HEK293 (cell line): ENCODE data around the gene TSSK6.

Experiments used
- CTCF ChIP-seq: fragments of 450-650 bp; formaldehyde crosslinking; IDR thresholded peaks from 2 replicates; pipeline ENCODE4 v1.5.1; 2016; ENCODE audit warnings: missing biosample characterization, missing genetic modification characterization
- FEZF1 ChIP-seq: fragments of 450-650 bp; formaldehyde crosslinking; IDR thresholded peaks from 2 replicates; pipeline ENCODE4 v1.5.1; 2016; ENCODE audit warnings: missing biosample characterization, missing genetic modification characterization
- TCF7L2 ChIP-seq: IDR thresholded peaks from 2 replicates; pipeline ENCODE4 v1.6.1; 2011; ENCODE audit warnings: low read depth, mild to moderate bottlenecking, inconsistent platforms, low read length, moderate library complexity, borderline replicate concordance
- ZBTB11 ChIP-seq: fragments of 450-650 bp; formaldehyde crosslinking; conservative IDR thresholded peaks from 2 replicates; pipeline ENCODE4 v1.5.1; 2016; ENCODE audit warnings: low read depth, missing biosample characterization, missing genetic modification characterization
- ZNF138 ChIP-seq: fragments of 450-650 bp; formaldehyde crosslinking; IDR thresholded peaks from 2 replicates; pipeline ENCODE4 v1.5.1; 2016; ENCODE audit warnings: missing biosample characterization, missing genetic modification characterization, borderline replicate concordance
- ZNF280C ChIP-seq: fragments of 450-650 bp; formaldehyde crosslinking; IDR thresholded peaks from 2 replicates; pipeline ENCODE4 v1.5.1; 2016; ENCODE audit warnings: missing biosample characterization, missing genetic modification characterization
- ZNF302 ChIP-seq: fragments of 450-650 bp; formaldehyde crosslinking; IDR thresholded peaks from 2 replicates; pipeline ENCODE4 v1.5.1; 2016; ENCODE audit warnings: missing biosample characterization, missing genetic modification characterization, low read depth
- ZNF341 ChIP-seq: fragments of 450-650 bp; formaldehyde crosslinking; IDR thresholded peaks from 2 replicates; pipeline ENCODE4; 2016; ENCODE audit warnings: low read depth, missing biosample characterization, missing genetic modification characterization
- ZNF416 ChIP-seq: fragments of 450-650 bp; formaldehyde crosslinking; IDR thresholded peaks from 2 replicates; pipeline ENCODE4 v1.5.1; 2016; ENCODE audit warnings: missing biosample characterization, missing genetic modification characterization
- ZNF555 ChIP-seq: fragments of 450-650 bp; formaldehyde crosslinking; conservative IDR thresholded peaks from 2 replicates; pipeline ENCODE4 v1.5.1; 2017; ENCODE audit warnings: missing biosample characterization, mild to moderate bottlenecking, missing genetic modification characterization, inconsistent platforms
- ZNF830 ChIP-seq: fragments of 450-650 bp; IDR thresholded peaks from 2 replicates; pipeline ENCODE4 v1.5.0; 2018; ENCODE audit warnings: missing biosample characterization, missing genetic modification characterization, low read depth, mild to moderate bottlenecking, moderate library complexity

GRCh38 chr19:19468424-19469050 lies 46.8 kb downstream of the TSSK6 start:
- TF ChIP-seq TCF7L2 (no peak), CTCF (tag by site-specific recombination) (no peak), ZNF138 (tag by site-specific recombination) (no peak), ZNF302 (tag by site-specific recombination) (no peak), ZBTB11 (tag by site-specific recombination) (no peak), FEZF1 (no peak), ZNF416 (tag by site-specific recombination) (no peak), ZNF341 (tag by site-specific recombination) (no peak), ZNF830 (no peak), ZNF555 (no peak), ZNF280C (tag by site-specific recombination) (no peak)
